ENCODE data around the gene PITPNM3. TPM values are rescaled to one million over a fixed set of nuclear protein-coding genes. Genes with fewer than 3 reads are reported as not detected.

PITPNM3 gene
- total RNA-seq, 1 experiment from 2014 or later, result 4.2 TPM

DNA sequence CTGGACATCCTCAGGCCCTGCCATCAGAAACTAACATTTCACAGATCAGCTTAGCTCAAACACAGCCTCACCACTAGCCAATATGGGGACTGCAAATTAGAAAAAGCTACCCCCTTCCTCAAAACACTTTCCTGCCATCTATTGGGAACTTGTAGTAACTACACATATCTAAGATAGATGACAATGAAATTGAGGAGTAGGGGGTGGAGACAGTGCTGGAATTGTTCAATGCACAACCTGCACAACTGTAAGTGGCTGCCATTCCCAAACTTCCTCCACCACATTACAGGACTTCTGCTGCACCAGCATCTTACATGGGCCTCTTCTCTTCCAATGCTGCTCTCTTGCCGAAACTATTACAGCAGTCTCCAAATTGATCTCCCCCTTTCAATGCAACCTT is 143.3 kb downstream of the PITPNM3 start:
- RAD21 ChIA-PET (ENCODE audit: low non-redundant PET in 1 of 2, low total read pairs in 2 of 2, uncharacterized antibody in 2 of 2, unreplicated experiment in 2 of 2), result interaction anchor here (0.9 to 1.4 kb wide), 2 partner anchors 127 kb away, joined by 4 to 7 read pairs; no protein-coding TSS in a partner anchor
- intact Hi-C loops (cut with micrococcal nuclease), result loop anchor here (1.0 to 5.0 kb wide), 5 partner anchors 126 to 826 kb away; no protein-coding TSS in a partner anchor
- no peaks in the 10 kb centered on the region for H3K9me3 ChIP-seq (ENCODE audit: control insufficient read depth in 1 of 2, insufficient read depth in 1 of 2, low read depth in 1 of 2, low read length in 2 of 2)
- TF ChIP-seq, protein P1, sequence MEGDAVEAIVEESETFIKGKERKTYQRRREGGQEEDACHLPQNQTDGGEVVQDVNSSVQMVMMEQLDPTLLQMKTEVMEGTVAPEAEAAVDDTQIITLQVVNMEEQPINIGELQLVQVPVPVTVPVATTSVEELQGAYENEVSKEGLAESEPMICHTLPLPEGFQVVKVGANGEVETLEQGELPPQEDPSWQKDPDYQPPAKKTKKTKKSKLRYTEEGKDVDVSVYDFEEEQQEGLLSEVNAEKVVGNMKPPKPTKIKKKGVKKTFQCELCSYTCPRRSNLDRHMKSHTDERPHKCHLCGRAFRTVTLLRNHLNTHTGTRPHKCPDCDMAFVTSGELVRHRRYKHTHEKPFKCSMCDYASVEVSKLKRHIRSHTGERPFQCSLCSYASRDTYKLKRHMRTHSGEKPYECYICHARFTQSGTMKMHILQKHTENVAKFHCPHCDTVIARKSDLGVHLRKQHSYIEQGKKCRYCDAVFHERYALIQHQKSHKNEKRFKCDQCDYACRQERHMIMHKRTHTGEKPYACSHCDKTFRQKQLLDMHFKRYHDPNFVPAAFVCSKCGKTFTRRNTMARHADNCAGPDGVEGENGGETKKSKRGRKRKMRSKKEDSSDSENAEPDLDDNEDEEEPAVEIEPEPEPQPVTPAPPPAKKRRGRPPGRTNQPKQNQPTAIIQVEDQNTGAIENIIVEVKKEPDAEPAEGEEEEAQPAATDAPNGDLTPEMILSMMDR (IDR thresholded peaks at IDR 0.05 in 2 of 3, conservative IDR thresholded peaks at IDR 0.05 in 1 of 3; ENCODE audit: borderline replicate concordance in 1 of 3, insufficient read depth in 1 of 3, low read depth in 2 of 3, low read length in 2 of 3), result peak; percentile 58 to 68 (median 62)
- TF ChIP-seq, protein P2, sequence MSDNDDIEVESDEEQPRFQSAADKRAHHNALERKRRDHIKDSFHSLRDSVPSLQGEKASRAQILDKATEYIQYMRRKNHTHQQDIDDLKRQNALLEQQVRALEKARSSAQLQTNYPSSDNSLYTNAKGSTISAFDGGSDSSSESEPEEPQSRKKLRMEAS (IDR thresholded peaks at IDR 0.05), result no peak
- TF ChIP-seq RAD21 (IDR thresholded peaks at IDR 0.05; ENCODE audit: low read depth), result peak; percentile 80
- ATAC-seq (peak; percentile 90), DNase-seq (ENCODE audit: low read depth, low spot score) (peak; percentile 36)
- H3K79me2 ChIP-seq (ENCODE audit: insufficient read depth, low read length), result no peaks in the 10 kb centered on the region
- H4K20me1 ChIP-seq (ENCODE audit: insufficient read depth), result no peaks in the 10 kb centered on the region
- peaks cover 32% of the 10 kb centered on the region for H3K27me3 ChIP-seq (ENCODE audit: insufficient read depth, low read length)
- no peak overlapping the region for H3K4me2 ChIP-seq (ENCODE audit: low read length)
- no peaks in the 10 kb centered on the region for H3K4me1 ChIP-seq (ENCODE audit: control insufficient read depth in 1 of 2, insufficient read depth in 2 of 2, low read length in 2 of 2)
- no peaks in the 10 kb centered on the region for H3K9me2 ChIP-seq (ENCODE audit: insufficient read depth)
- CTCF ChIA-PET, result interaction anchor here (0.6 to 1.4 kb wide), 8 partner anchors 9 to 821 kb away, joined by 3 to 22 read pairs (median 4); no protein-coding TSS in a partner anchor
- H3K27ac ChIP-seq (ENCODE audit: low read depth, low read length), result no peak overlapping the region
- no peak overlapping the region for H2AFZ ChIP-seq (ENCODE audit: low read depth, low read length, poor library complexity, severe bottlenecking)
- BruUV-seq (replicated peaks), result no TSS peak
- H3K36me3 ChIP-seq (ENCODE audit: control insufficient read depth in 1 of 2, insufficient read depth in 2 of 2, low read length in 2 of 2), result no peaks in the 10 kb centered on the region
- POLR2A ChIA-PET, result interaction anchor here (0.9 kb wide), 1 partner anchor 127 kb away, joined by 5 read pairs; no protein-coding TSS in a partner anchor
- H3K9ac ChIP-seq (ENCODE audit: low read length), result no peak overlapping the region
- H3K4me3 ChIP-seq (replicated peaks in 1 of 2; ENCODE audit: low read depth in 1 of 2, low read length in 2 of 2), result no peak overlapping the region

DNA sequence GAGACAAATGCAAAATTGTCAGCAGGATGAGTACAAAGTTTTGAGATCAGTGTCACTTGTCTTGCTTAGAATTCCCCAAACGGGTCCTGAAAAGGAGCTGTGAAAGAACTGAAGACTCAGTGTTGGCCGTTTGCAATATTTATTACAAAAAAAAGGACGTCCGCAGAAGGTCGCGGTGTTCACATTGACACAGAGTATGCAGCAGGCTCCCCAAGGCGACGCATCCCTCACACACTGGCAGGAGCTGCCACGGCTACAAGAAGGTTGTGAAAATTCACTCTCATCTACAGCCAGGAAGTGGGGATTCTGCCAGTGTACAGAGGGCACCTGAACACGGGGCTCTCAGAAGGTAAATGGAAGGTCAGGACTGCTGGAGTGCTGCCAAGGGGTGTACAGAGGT is 147.6 kb downstream of the PITPNM3 start:
- ChIA-PET POLR2A (no interaction called here), CTCF (interaction anchor here (0.7 kb wide), 1 partner anchor 111 kb away, joined by 3 read pairs; no protein-coding TSS in a partner anchor), RAD21 (ENCODE audit: low non-redundant PET in 1 of 2, low total read pairs in 2 of 2, uncharacterized antibody in 2 of 2, unreplicated experiment in 2 of 2) (no interaction called here)
- no TSS peak for BruUV-seq (replicated peaks)
- no peaks in the 10 kb centered on the region for H3K9me3 ChIP-seq (ENCODE audit: control insufficient read depth in 1 of 2, insufficient read depth in 1 of 2, low read depth in 1 of 2, low read length in 2 of 2)
- no peak for DNase-seq (ENCODE audit: low read depth, low spot score)
- no peak overlapping the region for H3K27ac ChIP-seq (ENCODE audit: low read depth, low read length)
- no peak overlapping the region for H3K4me2 ChIP-seq (ENCODE audit: low read length)
- intact Hi-C loops (cut with micrococcal nuclease), result no loop called here
- ATAC-seq, result no peak
- H3K9me2 ChIP-seq (ENCODE audit: insufficient read depth), result no peaks in the 10 kb centered on the region
- H3K27me3 ChIP-seq (ENCODE audit: insufficient read depth, low read length), result peaks cover 42% of the 10 kb centered on the region
- H4K20me1 ChIP-seq (ENCODE audit: insufficient read depth), result no peaks in the 10 kb centered on the region
- no peak overlapping the region for H3K4me3 ChIP-seq (replicated peaks in 1 of 2; ENCODE audit: low read depth in 1 of 2, low read length in 2 of 2)
- no peaks in the 10 kb centered on the region for H3K79me2 ChIP-seq (ENCODE audit: insufficient read depth, low read length)
- H3K36me3 ChIP-seq (ENCODE audit: control insufficient read depth in 1 of 2, insufficient read depth in 2 of 2, low read length in 2 of 2), result no peaks in the 10 kb centered on the region
- no peak overlapping the region for H3K9ac ChIP-seq (ENCODE audit: low read length)
- H2AFZ ChIP-seq (ENCODE audit: low read depth, low read length, poor library complexity, severe bottlenecking), result no peak overlapping the region
- H3K4me1 ChIP-seq (ENCODE audit: control insufficient read depth in 1 of 2, insufficient read depth in 2 of 2, low read length in 2 of 2), result no peaks in the 10 kb centered on the region
- TF ChIP-seq TCF7L2 (IDR thresholded peaks at IDR 0.05; ENCODE audit: borderline replicate concordance, extremely low read depth, insufficient read depth, insufficient read length), result no peak
- no peak for TF ChIP-seq CBX3 (IDR thresholded peaks at IDR 0.05; ENCODE audit: low read depth)
- TF ChIP-seq SP1 (IDR thresholded peaks at IDR 0.05; ENCODE audit: low read depth), result no peak
- TF ChIP-seq EGR1 (IDR thresholded peaks at IDR 0.05; ENCODE audit: low read depth), result no peak
- no peak for TF ChIP-seq ZNF274 (IDR thresholded peaks at IDR 0.05; ENCODE audit: low read depth, low read length)
- no peak for TF ChIP-seq CEBPB (IDR thresholded peaks at IDR 0.05; ENCODE audit: low read depth)
- TF ChIP-seq RAD21 (IDR thresholded peaks at IDR 0.05; ENCODE audit: low read depth), result no peak
- no peak for TF ChIP-seq EZH2 (IDR thresholded peaks at IDR 0.05)
- no peak for TF ChIP-seq POLR2AphosphoS5 (IDR thresholded peaks at IDR 0.05; ENCODE audit: low read depth, low read length)
- TF ChIP-seq, protein P3, sequence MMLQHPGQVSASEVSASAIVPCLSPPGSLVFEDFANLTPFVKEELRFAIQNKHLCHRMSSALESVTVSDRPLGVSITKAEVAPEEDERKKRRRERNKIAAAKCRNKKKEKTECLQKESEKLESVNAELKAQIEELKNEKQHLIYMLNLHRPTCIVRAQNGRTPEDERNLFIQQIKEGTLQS (IDR thresholded peaks at IDR 0.05), result no peak
- TF ChIP-seq SRF (IDR thresholded peaks at IDR 0.05; ENCODE audit: low read depth), result no peak
- TF ChIP-seq, protein P4, sequence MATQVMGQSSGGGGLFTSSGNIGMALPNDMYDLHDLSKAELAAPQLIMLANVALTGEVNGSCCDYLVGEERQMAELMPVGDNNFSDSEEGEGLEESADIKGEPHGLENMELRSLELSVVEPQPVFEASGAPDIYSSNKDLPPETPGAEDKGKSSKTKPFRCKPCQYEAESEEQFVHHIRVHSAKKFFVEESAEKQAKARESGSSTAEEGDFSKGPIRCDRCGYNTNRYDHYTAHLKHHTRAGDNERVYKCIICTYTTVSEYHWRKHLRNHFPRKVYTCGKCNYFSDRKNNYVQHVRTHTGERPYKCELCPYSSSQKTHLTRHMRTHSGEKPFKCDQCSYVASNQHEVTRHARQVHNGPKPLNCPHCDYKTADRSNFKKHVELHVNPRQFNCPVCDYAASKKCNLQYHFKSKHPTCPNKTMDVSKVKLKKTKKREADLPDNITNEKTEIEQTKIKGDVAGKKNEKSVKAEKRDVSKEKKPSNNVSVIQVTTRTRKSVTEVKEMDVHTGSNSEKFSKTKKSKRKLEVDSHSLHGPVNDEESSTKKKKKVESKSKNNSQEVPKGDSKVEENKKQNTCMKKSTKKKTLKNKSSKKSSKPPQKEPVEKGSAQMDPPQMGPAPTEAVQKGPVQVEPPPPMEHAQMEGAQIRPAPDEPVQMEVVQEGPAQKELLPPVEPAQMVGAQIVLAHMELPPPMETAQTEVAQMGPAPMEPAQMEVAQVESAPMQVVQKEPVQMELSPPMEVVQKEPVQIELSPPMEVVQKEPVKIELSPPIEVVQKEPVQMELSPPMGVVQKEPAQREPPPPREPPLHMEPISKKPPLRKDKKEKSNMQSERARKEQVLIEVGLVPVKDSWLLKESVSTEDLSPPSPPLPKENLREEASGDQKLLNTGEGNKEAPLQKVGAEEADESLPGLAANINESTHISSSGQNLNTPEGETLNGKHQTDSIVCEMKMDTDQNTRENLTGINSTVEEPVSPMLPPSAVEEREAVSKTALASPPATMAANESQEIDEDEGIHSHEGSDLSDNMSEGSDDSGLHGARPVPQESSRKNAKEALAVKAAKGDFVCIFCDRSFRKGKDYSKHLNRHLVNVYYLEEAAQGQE (IDR thresholded peaks at IDR 0.05; ENCODE audit: low read depth), result no peak
- TF ChIP-seq ZFX (IDR thresholded peaks at IDR 0.05), result no peak
- TF ChIP-seq, protein P2 (IDR thresholded peaks at IDR 0.05), result no peak

Data from HCT116 (cell line).